Neural cell (in vitro differentiated cells): Measurements from ENCODE around the gene HYAL1. TPM values are rescaled to one million over a fixed set of nuclear protein-coding genes. Genes with fewer than 3 reads are reported as not detected.

Source experiments
- H2AFZ ChIP-seq: fragments of 200-600, 300-800 bp; sonication (generic), shearing (Covaris generic); 2 replicates; pipeline ENCODE4 v1.6.0; 2014; ENCODE audit warnings: low read depth, mild to moderate bottlenecking, antibody characterized with exemption, low read length, moderate library complexity
- H3F3A ChIP-seq: fragments of 200-600 bp; shearing (Covaris generic); 2 replicates; pipeline ENCODE4 v1.6.1; 2016; ENCODE audit warnings: mild to moderate bottlenecking, moderate library complexity, mixed read lengths, antibody characterized with exemption, low read length; ENCODE audit not compliant: insufficient read depth, poor library complexity, severe bottlenecking
- H3K27ac ChIP-seq: fragments of 200-600, 300-800 bp; sonication (generic), shearing (Covaris generic); 2 replicates; pipeline ENCODE4 v1.5.1; 2014; ENCODE audit warnings: mild to moderate bottlenecking, low read length, moderate library complexity
- H3K27me3 ChIP-seq: fragments of 300-800, 200-600 bp; sonication (generic), shearing (Covaris generic); 2 replicates; pipeline ENCODE4 v1.6.0; 2014; ENCODE audit warnings: mild to moderate bottlenecking, low read depth, low read length, moderate library complexity; ENCODE audit not compliant: insufficient read depth
- H3K36me3 ChIP-seq: fragments of 300-800, 200-600 bp; sonication (generic), shearing (Covaris generic); 2 replicates; pipeline ENCODE4 v1.5.1; 2014; ENCODE audit warnings: mild to moderate bottlenecking, antibody characterized with exemption, low read length, moderate library complexity; ENCODE audit not compliant: insufficient read depth
- H3K4me2 ChIP-seq: fragments of 300-800, 200-600 bp; sonication (generic), shearing (Covaris generic); 2 replicates; pipeline ENCODE4 v1.6.0; 2014; ENCODE audit warnings: mild to moderate bottlenecking, low read length
- H3K4me3 ChIP-seq: fragments of 300-800, 200-600 bp; sonication (generic), shearing (Covaris generic); 2 replicates; pipeline ENCODE4 v1.5.1; 2014; ENCODE audit warnings: mild to moderate bottlenecking, low read length, moderate library complexity
- H3K79me2 ChIP-seq: fragments of 200-600 bp; shearing (Covaris generic); replicated peaks from 2 replicates; pipeline ENCODE4 v1.6.0; 2014; ENCODE audit warnings: mild to moderate bottlenecking, low read length, moderate library complexity; ENCODE audit not compliant: insufficient read depth
- H3K9ac ChIP-seq: fragments of 300-800, 200-600 bp; sonication (generic), shearing (Covaris generic); 2 replicates; pipeline ENCODE4 v1.6.1; 2016; ENCODE audit warnings: mild to moderate bottlenecking, low read length, mixed read lengths
- H3K9me2 ChIP-seq: fragments of 200-600 bp; shearing (Covaris generic); 2 replicates; pipeline ENCODE4 v1.6.1; 2016; ENCODE audit warnings: mild to moderate bottlenecking, low read length, mixed read lengths; ENCODE audit not compliant: insufficient read depth
- H3K9me3 ChIP-seq: fragments of 200-600, 300-800 bp; sonication (generic), shearing (Covaris generic); 2 replicates; pipeline ENCODE4 v1.6.1; 2016; ENCODE audit warnings: mild to moderate bottlenecking, mixed run types, low read length, moderate library complexity, mixed read lengths
- H4K20me1 ChIP-seq: fragments of 200-600 bp; shearing (Covaris generic); 2 replicates; pipeline ENCODE4 v1.6.1; 2016; ENCODE audit warnings: mild to moderate bottlenecking, mixed run types; ENCODE audit not compliant: insufficient read depth
- CTCF ChIP-seq: fragments of 450-650 bp; IDR thresholded peaks from 2 replicates; pipeline ENCODE4 v1.5.1; 2014; ENCODE audit warnings: antibody characterized with exemption, mild to moderate bottlenecking, moderate library complexity; ENCODE audit not compliant: poor library complexity, severe bottlenecking
- EP300 ChIP-seq: fragments of 450-650 bp; conservative IDR thresholded peaks from 2 replicates; pipeline ENCODE4 v1.6.1; 2014; ENCODE audit warnings: antibody characterized with exemption, mild to moderate bottlenecking, moderate library complexity; ENCODE audit not compliant: poor library complexity, severe bottlenecking
- EZH2 ChIP-seq: fragments of 200-600, 300-800 bp; shearing (Covaris generic), sonication (generic); IDR thresholded peaks from 2 replicates; pipeline ENCODE4 v1.6.1; 2014; ENCODE audit warnings: antibody characterized with exemption, low read length, borderline replicate concordance, mild to moderate bottlenecking; ENCODE audit not compliant: insufficient read depth, poor library complexity, severe bottlenecking
- MXI1 ChIP-seq: fragments of 450-650 bp; conservative IDR thresholded peaks from 2 replicates; pipeline ENCODE4 v1.6.1; 2014; ENCODE audit warnings: antibody characterized with exemption, mild to moderate bottlenecking; ENCODE audit not compliant: poor library complexity, severe bottlenecking
- POLR2AphosphoS5 ChIP-seq: IDR thresholded peaks from 2 replicates; pipeline ENCODE4 v1.6.1; 2012
- RAD21 ChIP-seq: fragments of 450-650 bp; conservative IDR thresholded peaks from 2 replicates; pipeline ENCODE4 v1.6.1; 2014; ENCODE audit warnings: antibody characterized with exemption, mild to moderate bottlenecking, moderate library complexity
- SMC3 ChIP-seq: fragments of 450-650 bp; conservative IDR thresholded peaks from 2 replicates; pipeline ENCODE4 v1.6.1; 2014; ENCODE audit warnings: antibody characterized with exemption, mild to moderate bottlenecking, moderate library complexity; ENCODE audit not compliant: poor library complexity
- TAF1 ChIP-seq: IDR thresholded peaks from 2 replicates; pipeline ENCODE4 v1.6.1; 2012; ENCODE audit warnings: low read depth
- polyA plus RNA-seq: library from polyadenylated mRNA; depleted of rRNA; stranded (reverse); fragments of >200 nt; gene quantifications from 2 replicates; pipeline ENCODE4 v1.2.3, GENCODE V29; 2014
- TF ChIP-seq, protein P1 (sequence below): IDR thresholded peaks from 2 replicates; pipeline ENCODE4 v1.6.1; 2012; ENCODE audit warnings: borderline replicate concordance

HYAL1 gene
- polyA plus RNA-seq, 1 donor from 2014 or later: 2.2 TPM

DNA sequence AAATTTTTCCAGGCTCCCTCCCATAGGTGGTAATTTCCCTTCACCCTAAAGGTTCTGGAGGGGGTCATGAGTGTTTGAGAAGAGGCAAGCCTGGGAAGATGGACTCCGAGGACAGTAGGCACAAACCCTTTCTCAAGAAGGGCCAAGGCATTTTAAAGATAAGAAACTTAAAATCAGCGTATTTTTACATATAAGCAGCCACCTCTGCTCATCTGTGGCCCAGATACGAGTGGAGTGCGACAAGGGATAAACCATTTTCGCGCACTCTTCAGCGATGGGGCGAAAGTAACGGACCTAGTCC lies 36.7 kb upstream of the HYAL1 start:
- no peak for TF ChIP-seq SMC3
- TF ChIP-seq CTCF: no peak
- no peak for TF ChIP-seq RAD21
- no peak for TF ChIP-seq POLR2AphosphoS5
- TF ChIP-seq EP300: no peak
- no peak for TF ChIP-seq MXI1
- no peak for TF ChIP-seq TAF1
- no peak for TF ChIP-seq EZH2
- TF ChIP-seq, protein P1, sequence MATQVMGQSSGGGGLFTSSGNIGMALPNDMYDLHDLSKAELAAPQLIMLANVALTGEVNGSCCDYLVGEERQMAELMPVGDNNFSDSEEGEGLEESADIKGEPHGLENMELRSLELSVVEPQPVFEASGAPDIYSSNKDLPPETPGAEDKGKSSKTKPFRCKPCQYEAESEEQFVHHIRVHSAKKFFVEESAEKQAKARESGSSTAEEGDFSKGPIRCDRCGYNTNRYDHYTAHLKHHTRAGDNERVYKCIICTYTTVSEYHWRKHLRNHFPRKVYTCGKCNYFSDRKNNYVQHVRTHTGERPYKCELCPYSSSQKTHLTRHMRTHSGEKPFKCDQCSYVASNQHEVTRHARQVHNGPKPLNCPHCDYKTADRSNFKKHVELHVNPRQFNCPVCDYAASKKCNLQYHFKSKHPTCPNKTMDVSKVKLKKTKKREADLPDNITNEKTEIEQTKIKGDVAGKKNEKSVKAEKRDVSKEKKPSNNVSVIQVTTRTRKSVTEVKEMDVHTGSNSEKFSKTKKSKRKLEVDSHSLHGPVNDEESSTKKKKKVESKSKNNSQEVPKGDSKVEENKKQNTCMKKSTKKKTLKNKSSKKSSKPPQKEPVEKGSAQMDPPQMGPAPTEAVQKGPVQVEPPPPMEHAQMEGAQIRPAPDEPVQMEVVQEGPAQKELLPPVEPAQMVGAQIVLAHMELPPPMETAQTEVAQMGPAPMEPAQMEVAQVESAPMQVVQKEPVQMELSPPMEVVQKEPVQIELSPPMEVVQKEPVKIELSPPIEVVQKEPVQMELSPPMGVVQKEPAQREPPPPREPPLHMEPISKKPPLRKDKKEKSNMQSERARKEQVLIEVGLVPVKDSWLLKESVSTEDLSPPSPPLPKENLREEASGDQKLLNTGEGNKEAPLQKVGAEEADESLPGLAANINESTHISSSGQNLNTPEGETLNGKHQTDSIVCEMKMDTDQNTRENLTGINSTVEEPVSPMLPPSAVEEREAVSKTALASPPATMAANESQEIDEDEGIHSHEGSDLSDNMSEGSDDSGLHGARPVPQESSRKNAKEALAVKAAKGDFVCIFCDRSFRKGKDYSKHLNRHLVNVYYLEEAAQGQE: no peak
- Histone ChIP-seq H3K4me2 (no peak overlapping the region), H3F3A (no peaks in the 10 kb centered on the region), H3K27me3 (peaks cover 36% of the 10 kb centered on the region), H2AFZ (no peak overlapping the region), H3K36me3 (no peaks in the 10 kb centered on the region), H3K9me2 (no peaks in the 10 kb centered on the region), H3K79me2 (peaks cover 17% of the 10 kb centered on the region), H3K9me3 (no peaks in the 10 kb centered on the region), H4K20me1 (no peaks in the 10 kb centered on the region), H3K9ac (no peak overlapping the region), H3K27ac (no peak overlapping the region), H3K4me3 (no peak overlapping the region)

GRCh38 chr3:50339485-50340146 lies 36.2 kb upstream of the HYAL1 start:
- H3K4me2 ChIP-seq: no peak overlapping the region
- no peak for TF ChIP-seq TAF1
- TF ChIP-seq SMC3: no peak
- TF ChIP-seq MXI1: no peak
- TF ChIP-seq POLR2AphosphoS5: no peak
- TF ChIP-seq EP300: no peak
- TF ChIP-seq RAD21: no peak
- no peak overlapping the region for H3K4me3 ChIP-seq
- H3K27me3 ChIP-seq: peaks cover 33% of the 10 kb centered on the region
- no peak overlapping the region for H2AFZ ChIP-seq
- no peak overlapping the region for H3K9ac ChIP-seq
- no peaks in the 10 kb centered on the region for H3K9me3 ChIP-seq
- H3K9me2 ChIP-seq: no peaks in the 10 kb centered on the region
- H3K36me3 ChIP-seq: no peaks in the 10 kb centered on the region
- H3K27ac ChIP-seq: no peak overlapping the region
- H3F3A ChIP-seq: no peaks in the 10 kb centered on the region
- H3K79me2 ChIP-seq: peaks cover 19% of the 10 kb centered on the region
- no peaks in the 10 kb centered on the region for H4K20me1 ChIP-seq
